Hepatocyte (in vitro differentiated cells): Measurements from ENCODE around the gene MCTS1.

ENCODE experiments used
- CTCF ChIP-seq: fragments of 200-600 bp; sonication (generic); IDR thresholded peaks from 2 replicates; pipeline ENCODE4 v1.5.1; 2016; ENCODE audit warnings: antibody characterized with exemption, mild to moderate bottlenecking; ENCODE audit not compliant: poor library complexity
- EZH2 ChIP-seq: fragments of 200-600 bp; sonication (generic); IDR thresholded peaks from 2 replicates; pipeline ENCODE4 v1.6.1; 2016; ENCODE audit warnings: antibody characterized with exemption, mild to moderate bottlenecking, borderline replicate concordance

DNA sequence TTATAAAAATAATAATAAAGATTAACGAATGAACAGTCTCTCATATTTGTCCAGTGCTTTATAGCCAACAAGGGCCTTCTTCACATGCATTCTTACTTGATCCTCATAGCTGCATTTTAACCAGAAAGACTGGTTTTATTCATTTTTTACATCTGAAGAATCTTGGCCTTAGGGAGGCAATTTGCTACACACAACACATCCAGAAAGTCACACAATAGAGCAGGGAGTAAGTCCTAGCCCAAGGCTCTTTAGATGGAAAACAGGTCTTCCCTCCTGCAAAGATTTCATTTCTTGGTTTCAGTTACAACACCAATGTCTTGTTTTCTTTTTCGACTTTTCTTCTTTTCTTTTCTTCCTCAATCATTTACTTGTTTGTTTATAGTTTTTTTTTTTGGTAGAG is 39.0 kb downstream of the MCTS1 start:
- TF ChIP-seq CTCF (no peak), EZH2 (no peak)
